ENCODE results near the gene KRTAP9-7.
A peak's percentile ranks its signal among the peaks of the same experiment; 100 is the strongest.

Gene KRTAP9-7

DNA sequence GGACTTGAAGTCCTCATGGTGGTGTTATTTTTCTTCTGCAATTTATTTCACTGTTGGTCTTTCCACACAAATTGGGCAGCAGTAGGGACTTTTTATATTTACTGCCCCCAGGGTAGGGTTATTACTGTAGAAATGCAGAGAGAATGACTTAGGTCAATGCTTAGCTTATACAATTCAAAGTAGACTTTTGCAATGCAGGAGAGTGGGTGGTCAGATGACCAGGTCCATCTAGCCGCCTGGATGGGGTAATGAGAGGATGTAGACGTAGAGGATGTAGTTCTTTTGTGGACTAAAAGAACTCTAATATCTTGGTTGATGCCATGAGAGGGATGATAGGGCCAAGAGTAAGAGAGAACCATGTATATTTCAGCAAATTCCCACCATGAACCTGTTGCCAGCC lies 42.7 kb downstream of the KRTAP9-7 start:
- H3K9me3 Mint-ChIP-seq = peaks cover 14% of the 10 kb centered on the region
- peaks cover 5% of the 10 kb centered on the region for H3K27me3 Mint-ChIP-seq (ENCODE audit: low read depth)
- H3K27ac Mint-ChIP-seq = no peak overlapping the region

DNA sequence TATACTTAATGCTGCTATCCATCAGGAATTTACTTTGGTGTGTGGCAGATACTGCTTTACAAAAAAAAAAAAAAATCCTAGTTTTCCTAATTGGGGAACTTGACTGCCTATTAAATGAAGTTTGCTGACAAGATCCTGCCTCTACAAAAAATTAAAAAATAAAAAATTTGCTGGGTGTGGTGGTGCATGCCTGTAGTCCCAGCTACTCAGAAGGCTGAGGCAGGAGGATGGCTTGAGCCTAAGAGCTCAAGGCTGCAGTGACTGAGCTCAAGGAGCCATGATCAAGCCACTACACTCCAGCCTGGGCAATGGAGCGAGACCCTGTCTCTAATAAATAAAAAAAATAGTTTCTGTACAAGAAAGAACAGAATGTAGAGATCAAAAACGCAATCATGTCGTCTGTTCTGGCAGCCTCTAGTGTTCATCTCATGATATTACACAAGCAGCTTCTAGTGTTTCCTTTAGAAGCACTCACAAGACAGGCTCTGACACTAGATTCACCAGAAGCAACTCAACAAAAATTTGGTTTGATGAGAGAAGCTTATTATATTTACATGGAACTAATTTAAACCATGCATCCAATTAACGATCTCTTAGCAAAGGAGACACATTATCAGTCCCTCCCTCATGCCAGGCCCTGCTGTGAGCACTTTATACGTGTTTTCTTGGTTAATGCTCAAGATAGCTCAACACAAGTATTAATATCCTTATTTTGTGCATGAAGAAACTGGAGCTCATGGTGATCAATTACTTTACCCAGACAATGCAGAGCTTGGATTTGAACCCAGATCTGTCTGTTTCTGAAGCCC lies 46.8 kb downstream of the KRTAP9-7 start:
- H3K9me3 Mint-ChIP-seq = peaks cover 14% of the 10 kb centered on the region

More for the DNA sequence above, 42.7 kb downstream of the KRTAP9-7 start:
- Mint-ChIP-seq H3K4me1 (no peaks in the 10 kb centered on the region), H3K4me3 (no peak overlapping the region), H3K36me3 (ENCODE audit: low read depth) (no peaks in the 10 kb centered on the region)
- TF ChIP-seq, protein P1, sequence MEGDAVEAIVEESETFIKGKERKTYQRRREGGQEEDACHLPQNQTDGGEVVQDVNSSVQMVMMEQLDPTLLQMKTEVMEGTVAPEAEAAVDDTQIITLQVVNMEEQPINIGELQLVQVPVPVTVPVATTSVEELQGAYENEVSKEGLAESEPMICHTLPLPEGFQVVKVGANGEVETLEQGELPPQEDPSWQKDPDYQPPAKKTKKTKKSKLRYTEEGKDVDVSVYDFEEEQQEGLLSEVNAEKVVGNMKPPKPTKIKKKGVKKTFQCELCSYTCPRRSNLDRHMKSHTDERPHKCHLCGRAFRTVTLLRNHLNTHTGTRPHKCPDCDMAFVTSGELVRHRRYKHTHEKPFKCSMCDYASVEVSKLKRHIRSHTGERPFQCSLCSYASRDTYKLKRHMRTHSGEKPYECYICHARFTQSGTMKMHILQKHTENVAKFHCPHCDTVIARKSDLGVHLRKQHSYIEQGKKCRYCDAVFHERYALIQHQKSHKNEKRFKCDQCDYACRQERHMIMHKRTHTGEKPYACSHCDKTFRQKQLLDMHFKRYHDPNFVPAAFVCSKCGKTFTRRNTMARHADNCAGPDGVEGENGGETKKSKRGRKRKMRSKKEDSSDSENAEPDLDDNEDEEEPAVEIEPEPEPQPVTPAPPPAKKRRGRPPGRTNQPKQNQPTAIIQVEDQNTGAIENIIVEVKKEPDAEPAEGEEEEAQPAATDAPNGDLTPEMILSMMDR (IDR thresholded peaks at IDR 0.05; ENCODE audit: unreplicated experiment in 3 of 3) = no peak

GRCh38 chr17:41322903-41323895 lies 47.7 kb downstream of the KRTAP9-7 start:
- TF ChIP-seq, protein P1 (IDR thresholded peaks at IDR 0.05; ENCODE audit: unreplicated experiment in 3 of 3) = no peak
- Mint-ChIP-seq H3K27me3 (ENCODE audit: low read depth) (peaks cover 4% of the 10 kb centered on the region), H3K27ac (peak overlapping the region in 1 of 3 experiments; percentile 22), H3K4me1 (no peaks in the 10 kb centered on the region), H3K4me3 (no peak overlapping the region), H3K9me3 (peaks cover 14% of the 10 kb centered on the region), H3K36me3 (ENCODE audit: low read depth) (no peaks in the 10 kb centered on the region)

More for the DNA sequence above, 46.8 kb downstream of the KRTAP9-7 start:
- Mint-ChIP-seq H3K27me3 (ENCODE audit: low read depth) (peaks cover 4% of the 10 kb centered on the region), H3K36me3 (ENCODE audit: low read depth) (no peaks in the 10 kb centered on the region), H3K4me1 (no peaks in the 10 kb centered on the region), H3K27ac (peak overlapping the region in 2 of 3 experiments; percentile 22 to 43), H3K4me3 (no peak overlapping the region)
- TF ChIP-seq, protein P1 (IDR thresholded peaks at IDR 0.05; ENCODE audit: unreplicated experiment in 3 of 3) = peak; percentile 81 to 89 (median 82)

DNA sequence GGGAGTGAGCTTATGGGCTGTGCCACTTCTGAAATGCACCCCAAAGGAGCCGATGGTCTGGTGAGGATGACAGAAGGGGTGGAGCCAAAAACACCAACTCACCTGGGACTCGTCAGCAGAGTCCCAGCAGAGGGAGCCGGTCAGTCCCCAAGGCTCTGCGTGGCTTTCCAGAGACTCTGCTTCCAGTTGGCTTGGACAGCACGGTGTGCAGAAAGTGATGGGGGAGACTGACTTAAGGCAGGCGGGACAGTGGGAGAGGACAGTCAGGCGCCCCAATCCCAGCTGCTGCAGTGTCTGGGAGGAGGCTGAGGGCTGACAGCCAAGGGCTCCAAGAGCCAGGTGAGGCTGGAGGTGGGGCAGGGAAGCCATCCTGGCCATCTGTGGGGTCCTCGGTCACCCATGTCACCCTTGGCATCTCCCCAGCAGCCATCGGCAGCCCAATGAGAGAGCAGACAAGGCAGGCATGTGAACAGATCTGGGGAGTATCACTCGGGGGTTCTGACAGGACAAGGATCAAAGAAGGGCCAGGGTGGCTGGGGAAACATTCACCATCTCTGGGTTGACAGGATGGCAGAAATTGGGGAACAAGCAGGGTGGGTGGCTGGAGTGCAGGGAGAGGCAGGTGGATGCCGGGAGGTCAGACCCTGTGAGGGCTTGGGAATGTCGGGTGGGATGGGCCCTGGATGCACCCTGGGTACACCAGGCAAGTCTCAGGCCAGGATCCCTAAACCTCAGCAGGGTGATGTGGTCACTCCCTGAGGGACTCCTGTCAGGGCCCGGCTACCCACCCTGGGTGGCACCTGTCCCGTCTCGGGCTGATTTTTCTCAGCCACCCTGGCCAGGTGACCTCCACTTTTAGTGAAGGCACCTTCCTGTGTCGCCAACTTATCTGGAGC lies 48.9 kb downstream of the KRTAP9-7 start:
- Mint-ChIP-seq H3K36me3 (ENCODE audit: low read depth) (no peaks in the 10 kb centered on the region), H3K9me3 (peaks cover 8% of the 10 kb centered on the region), H3K27ac (no peak overlapping the region), H3K4me3 (no peak overlapping the region), H3K27me3 (ENCODE audit: low read depth) (peaks cover 4% of the 10 kb centered on the region), H3K4me1 (peaks cover 1% of the 10 kb centered on the region)
- TF ChIP-seq, protein P1 (IDR thresholded peaks at IDR 0.05; ENCODE audit: unreplicated experiment in 3 of 3) = peak in 1 of 3 experiments; percentile 27

DNA sequence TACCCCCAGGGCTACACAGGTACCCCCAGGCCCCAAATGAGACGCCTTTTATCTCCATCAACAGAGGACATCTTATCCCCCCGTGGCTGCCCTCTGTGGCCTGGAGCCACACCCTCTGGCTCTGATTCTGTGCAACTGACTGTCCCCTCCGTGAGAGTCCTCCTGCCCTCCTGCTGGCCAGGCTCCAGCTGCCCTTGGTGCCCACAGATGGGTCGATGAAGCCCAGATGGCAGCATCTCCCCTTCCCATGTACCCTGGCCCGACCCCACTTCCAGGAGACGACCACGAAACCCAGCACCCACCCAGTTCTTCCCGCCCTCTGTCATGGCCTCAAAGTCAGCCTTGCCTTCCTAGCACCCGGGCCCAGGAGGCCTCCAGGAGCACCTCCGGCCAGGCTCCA lies 49.6 kb downstream of the KRTAP9-7 start:
- no peak overlapping the region for H3K27ac Mint-ChIP-seq
- peaks cover 4% of the 10 kb centered on the region for H3K27me3 Mint-ChIP-seq (ENCODE audit: low read depth)
- H3K4me1 Mint-ChIP-seq = peaks cover 5% of the 10 kb centered on the region
- TF ChIP-seq, protein P1 (IDR thresholded peaks at IDR 0.05; ENCODE audit: unreplicated experiment in 3 of 3) = no peak
- peaks cover 1% of the 10 kb centered on the region for H3K9me3 Mint-ChIP-seq
- no peaks in the 10 kb centered on the region for H3K36me3 Mint-ChIP-seq (ENCODE audit: low read depth)
- no peak overlapping the region for H3K4me3 Mint-ChIP-seq

Measured in nephron (organoid).